GM18867 (cell line): Measurements from ENCODE around the gene CXCL6.
A peak's percentile ranks its signal among the peaks of the same experiment; 100 is the strongest.

Source experiments
- ATAC-seq: cut with Tn5 transposase; IDR thresholded peaks from one replicate; pipeline ENCODE4 v1.9.1; 2021; ENCODE audit warnings: mild to moderate bottlenecking, moderate library complexity; ENCODE audit not compliant: unreplicated experiment

The CXCL6 gene

GRCh38 chr4:73865431-73866096 lies 29.1 kb downstream of the CXCL6 start:
- no peak for ATAC-seq

DNA sequence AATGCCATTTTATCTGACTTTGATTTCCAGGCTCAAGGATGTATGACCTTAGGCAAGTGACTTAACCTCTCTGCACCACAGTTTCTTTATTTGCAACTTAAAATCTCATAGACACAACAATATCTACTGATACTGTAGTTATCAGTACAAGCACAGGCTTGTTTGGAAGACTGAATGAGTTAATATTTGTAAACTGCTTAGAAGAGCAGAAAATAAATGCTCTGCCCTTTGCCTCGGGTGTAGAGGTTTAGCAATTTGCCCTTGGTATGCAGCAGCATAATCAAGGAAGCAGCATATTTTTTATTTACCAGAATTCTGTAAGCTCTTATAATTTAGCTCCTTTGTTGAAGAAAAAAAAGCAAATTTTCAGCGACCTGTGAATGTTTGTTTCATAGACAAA lies 29.8 kb downstream of the CXCL6 start:
- ATAC-seq: no peak

DNA sequence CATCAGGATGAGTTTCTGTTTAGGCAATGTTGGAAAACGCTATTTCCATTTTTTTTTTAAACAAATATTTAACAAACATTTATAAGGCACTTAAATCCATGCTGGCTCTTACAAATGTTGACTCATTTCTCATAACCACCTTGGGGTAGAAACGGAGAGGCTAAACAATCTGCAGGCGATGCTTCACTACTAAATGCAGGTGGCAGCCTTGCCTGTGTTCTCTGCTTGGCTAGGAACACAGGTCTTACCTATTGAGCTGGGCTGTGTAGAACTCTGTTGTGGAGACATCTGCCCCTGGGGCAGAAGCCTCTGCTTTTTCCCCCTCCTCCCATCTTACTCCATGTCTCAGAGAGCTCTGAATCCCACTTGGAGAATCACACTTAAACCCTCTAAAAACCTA lies 31.3 kb downstream of the CXCL6 start:
- no peak for ATAC-seq

- ATAC-seq: no peak
Measured at GRCh38 chr4:73868206-73869129, 32.0 kb downstream of the CXCL6 start.

DNA sequence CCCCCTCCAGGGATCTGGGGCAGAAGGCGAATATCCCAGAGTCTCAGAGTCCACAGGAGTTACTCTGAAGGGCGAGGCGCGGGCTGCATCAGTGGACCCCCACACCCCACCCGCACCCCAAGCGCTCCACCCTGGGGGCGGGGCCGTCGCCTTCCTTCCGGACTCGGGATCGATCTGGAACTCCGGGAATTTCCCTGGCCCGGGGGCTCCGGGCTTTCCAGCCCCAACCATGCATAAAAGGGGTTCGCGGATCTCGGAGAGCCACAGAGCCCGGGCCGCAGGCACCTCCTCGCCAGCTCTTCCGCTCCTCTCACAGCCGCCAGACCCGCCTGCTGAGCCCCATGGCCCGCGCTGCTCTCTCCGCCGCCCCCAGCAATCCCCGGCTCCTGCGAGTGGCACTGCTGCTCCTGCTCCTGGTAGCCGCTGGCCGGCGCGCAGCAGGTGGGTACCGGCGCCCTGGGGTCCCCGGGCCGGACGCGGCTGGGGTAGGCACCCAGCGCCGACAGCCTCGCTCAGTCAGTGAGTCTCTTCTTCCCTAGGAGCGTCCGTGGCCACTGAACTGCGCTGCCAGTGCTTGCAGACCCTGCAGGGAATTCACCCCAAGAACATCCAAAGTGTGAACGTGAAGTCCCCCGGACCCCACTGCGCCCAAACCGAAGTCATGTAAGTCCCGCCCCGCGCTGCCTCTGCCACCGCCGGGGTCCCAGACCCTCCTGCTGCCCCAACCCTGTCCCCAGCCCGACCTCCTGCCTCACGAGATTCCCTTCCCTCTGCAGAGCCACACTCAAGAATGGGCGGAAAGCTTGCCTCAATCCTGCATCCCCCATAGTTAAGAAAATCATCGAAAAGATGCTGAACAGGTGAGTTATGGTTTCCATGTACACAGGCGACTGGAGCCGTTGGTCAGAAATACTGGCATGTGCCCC lies 32.9 kb downstream of the CXCL6 start, which contains the start of gene CXCL1:
TSS of gene CXCL1 (plus strand) at position 264 of the 926 bp plus-strand sequence. CDS start at position 342, 78 bp downstream.
- no peak for ATAC-seq

DNA sequence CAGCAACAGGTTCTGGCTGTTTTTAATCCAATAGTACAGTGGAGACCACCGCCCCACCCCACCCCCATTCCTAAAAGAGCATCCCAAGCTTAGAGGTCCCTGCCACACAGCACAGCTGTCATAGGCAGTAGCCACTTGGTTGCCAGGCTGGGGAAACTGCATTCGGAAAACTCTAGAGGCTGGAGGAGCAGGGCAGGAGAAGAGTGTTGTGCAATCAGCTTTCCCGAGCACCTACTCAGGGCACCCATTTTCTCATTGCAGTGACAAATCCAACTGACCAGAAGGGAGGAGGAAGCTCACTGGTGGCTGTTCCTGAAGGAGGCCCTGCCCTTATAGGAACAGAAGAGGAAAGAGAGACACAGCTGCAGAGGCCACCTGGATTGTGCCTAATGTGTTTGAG lies 33.8 kb downstream of the CXCL6 start:
- ATAC-seq: no peak

- no peak for ATAC-seq
Measured at GRCh38 chr4:73870768-73871167, 34.3 kb downstream of the CXCL6 start.

DNA sequence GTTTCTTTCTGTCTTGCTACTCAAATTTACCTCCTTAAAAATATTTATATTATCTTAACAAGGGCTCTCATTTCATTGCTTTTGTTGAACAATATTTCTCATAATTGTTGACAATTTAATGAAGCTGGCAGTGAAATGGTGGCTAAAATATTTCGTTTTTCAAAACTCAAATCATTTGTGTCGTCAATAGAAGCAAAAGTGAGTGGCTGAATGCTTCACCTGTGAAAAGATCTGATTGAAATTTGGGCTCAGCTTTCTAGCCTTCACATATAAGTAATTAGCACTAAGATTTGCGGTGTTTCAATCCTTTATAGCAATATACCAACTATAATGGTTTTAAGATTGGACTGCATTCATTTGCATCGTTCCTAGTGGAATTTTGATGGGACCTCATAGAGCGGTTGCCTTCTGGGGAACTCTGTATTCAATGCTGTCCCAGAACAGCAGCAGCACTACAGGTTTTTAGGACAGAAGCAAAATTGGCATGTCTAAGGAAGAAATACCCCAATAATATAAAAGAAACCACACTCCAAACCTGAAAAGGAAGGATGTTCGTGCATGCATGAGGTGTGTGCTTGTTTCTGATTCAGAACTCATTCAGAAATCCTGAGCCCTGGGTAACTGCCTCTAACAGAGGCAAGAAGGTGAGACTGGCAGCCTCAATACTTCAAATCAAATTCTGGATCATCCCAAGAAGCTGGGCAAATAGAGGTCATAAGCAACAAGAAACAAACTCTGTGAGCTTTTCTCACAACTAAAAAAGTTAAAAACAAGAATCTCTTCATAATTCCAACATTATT lies 35.2 kb downstream of the CXCL6 start:
- no peak for ATAC-seq

- no peak for ATAC-seq
Measured at GRCh38 chr4:73872316-73873108, 36.0 kb downstream of the CXCL6 start.

- ATAC-seq: no peak
Measured at GRCh38 chr4:73874386-73874785, 37.9 kb downstream of the CXCL6 start.

- ATAC-seq: no peak
Measured at GRCh38 chr4:73875401-73875800, 38.9 kb downstream of the CXCL6 start.

DNA sequence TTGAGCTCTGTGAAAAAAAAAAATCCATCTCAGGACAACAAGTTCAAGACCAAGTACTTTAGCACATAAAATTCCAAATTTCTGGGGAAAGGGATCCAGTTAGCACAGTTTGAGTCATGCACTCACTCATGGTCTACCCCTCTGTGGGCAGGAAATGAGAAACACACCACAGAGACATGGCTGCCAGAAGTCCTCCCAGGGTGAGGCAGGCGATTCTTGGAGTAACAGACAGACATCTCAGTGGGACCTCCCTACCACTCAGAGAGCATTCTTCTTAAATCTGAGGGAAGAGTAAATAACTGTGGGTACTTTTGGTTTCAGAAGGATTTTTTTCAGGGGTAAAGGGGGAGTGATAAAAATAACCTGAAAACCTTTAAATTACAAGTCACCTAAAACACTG lies 46.8 kb downstream of the CXCL6 start:
- peak; percentile 78 for ATAC-seq

DNA sequence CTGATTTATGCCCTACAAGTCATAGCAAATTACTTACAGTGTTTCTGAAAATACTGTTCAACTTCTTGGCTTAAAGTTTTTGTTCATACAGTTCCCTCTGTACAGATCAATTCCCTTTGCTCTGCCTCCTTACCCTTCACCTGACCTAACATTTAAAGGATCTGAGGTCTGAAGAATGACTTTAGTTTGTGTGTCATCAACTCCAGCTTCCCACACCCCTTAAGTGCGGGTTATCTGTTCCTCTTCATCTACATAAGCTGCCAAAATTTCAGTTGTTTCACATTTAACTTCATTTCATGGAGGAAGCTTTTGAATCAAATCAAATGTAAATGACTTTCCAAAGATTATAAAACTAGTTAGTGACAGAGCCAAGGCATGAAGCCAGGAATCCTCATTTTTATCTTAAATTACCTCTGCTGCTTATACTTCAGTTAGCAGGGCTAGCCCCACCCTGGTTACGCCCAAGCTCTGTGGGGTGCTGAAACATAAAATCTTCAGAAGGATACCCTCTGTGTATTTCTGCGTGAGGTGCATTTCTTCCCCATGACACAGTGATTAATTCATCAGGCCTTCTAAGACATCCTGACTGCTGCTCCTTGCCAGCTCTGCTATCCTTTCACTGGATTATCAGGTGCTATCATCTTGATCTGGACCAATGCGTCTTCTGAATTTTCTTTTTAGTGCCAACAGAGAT lies 49.2 kb downstream of the CXCL6 start:
- ATAC-seq: no peak
